HepG2 (cell line): Measurements from ENCODE around the gene MT1F. TPM values are rescaled to one million over a fixed set of nuclear protein-coding genes. Genes with fewer than 3 reads are reported as not detected.

ENCODE experiments used
- ATM ChIP-seq: fragments of 450-650 bp; IDR thresholded peaks from 2 replicates; pipeline ENCODE4 v1.7.1; 2017; ENCODE audit warnings: mild to moderate bottlenecking, borderline replicate concordance
- CBX2 ChIP-seq, 2 experiments: fragments of 200-600 bp in 1 of 2; sonication (generic); formaldehyde crosslinking in 1 of 2; IDR thresholded peaks; 2 replicates each; pipeline versions ENCODE4 v1.7.0 to v1.8.1; 2018 to 2022; ENCODE audit warnings: low read depth in 2 of 2, low read length in 1 of 2, mild to moderate bottlenecking in 1 of 2, missing genetic modification reagents in 1 of 2
- ETV5 ChIP-seq: IDR thresholded peaks from 2 replicates; pipeline ENCODE4 v1.6.1; 2018; ENCODE audit warnings: missing biosample characterization, missing genetic modification reagents, inconsistent platforms, borderline replicate concordance
- FOSL2 ChIP-seq: sonication (generic); formaldehyde crosslinking; IDR thresholded peaks from 2 replicates; pipeline ENCODE4 v1.4.0; 2020; ENCODE audit warnings: missing genetic modification reagents
- KDM6A ChIP-seq: IDR thresholded peaks from 2 replicates; pipeline ENCODE4 v1.6.1; 2016; ENCODE audit warnings: low read depth
- MEIS1 ChIP-seq: sonication (generic); formaldehyde crosslinking; IDR thresholded peaks from 2 replicates; pipeline ENCODE4 v1.9.0; 2021; ENCODE audit warnings: mild to moderate bottlenecking, missing genetic modification reagents, moderate library complexity, borderline replicate concordance
- POLR2AphosphoS5 ChIP-seq: IDR thresholded peaks from 2 replicates; pipeline ENCODE4 v1.6.1; 2012; ENCODE audit warnings: low read depth, low read length
- RORA ChIP-seq: sonication (generic); formaldehyde crosslinking; IDR thresholded peaks from 2 replicates; pipeline ENCODE4 v1.5.0; 2020; ENCODE audit warnings: mild to moderate bottlenecking, missing genetic modification reagents, moderate library complexity
- SAP130 ChIP-seq: IDR thresholded peaks from 2 replicates; pipeline ENCODE4 v1.6.1; 2016; ENCODE audit warnings: low read depth
- SIN3B ChIP-seq: fragments of 150-350 bp; IDR thresholded peaks from 2 replicates; pipeline ENCODE4 v1.6.1; 2014; ENCODE audit warnings: low read length
- U2AF1 ChIP-seq: fragments of 200-400 bp; formaldehyde crosslinking; optimal IDR thresholded peaks from 2 replicates; pipeline ENCODE3; 2017; ENCODE audit warnings: mild to moderate bottlenecking, low read depth, low read length
- polyA plus RNA-seq, 8 experiments: library from polyadenylated mRNA; depleted of rRNA in 3 of 8; stranded (reverse) in 7 of 8; unstranded in 1 of 8; fragments of >200 nt; fragmentation: Illumina TruSeq in 4 of 8; extraction: Trizol in 4 of 8; gene quantifications; 2 replicates each; pipeline versions ENCODE4 v1.2.1 to v1.2.3, GENCODE V29; 2011 to 2016; ENCODE audit warnings: low read depth in 4 of 8, missing spikeins in 1 of 8, mixed read lengths in 1 of 8; ENCODE audit not compliant: insufficient read depth in 1 of 8
- total RNA-seq, 5 experiments: library from RNA; depleted of rRNA; stranded (reverse); fragments of >200 nt; fragmentation: Illumina TruSeq; extraction: Trizol; gene quantifications; 2 replicates each; pipeline ENCODE4 v1.2.3, GENCODE V29; 2016; ENCODE audit warnings: low read depth in 1 of 5
- TF ChIP-seq, protein P1 (sequence below): sonication (generic); formaldehyde crosslinking; IDR thresholded peaks from 2 replicates; pipeline ENCODE4 v1.5.1; 2020; ENCODE audit warnings: mild to moderate bottlenecking, missing genetic modification reagents
- TF ChIP-seq, protein P2 (sequence below): sonication (generic); formaldehyde crosslinking; IDR thresholded peaks from 2 replicates; pipeline ENCODE4 v1.4.0; 2020; ENCODE audit warnings: missing genetic modification reagents
- TF ChIP-seq, protein P3 (sequence below): sonication (generic); formaldehyde crosslinking; IDR thresholded peaks from 2 replicates; pipeline ENCODE4 v1.4.0; 2020; ENCODE audit warnings: mild to moderate bottlenecking, missing genetic modification reagents
- TF ChIP-seq, protein P4 (sequence below): sonication (generic); formaldehyde crosslinking; IDR thresholded peaks from 2 replicates; pipeline ENCODE4 v1.4.0; 2020; ENCODE audit warnings: missing genetic modification reagents

MT1F gene
- total and polyA plus RNA-seq, 2 of the 13 experiments (the other 11 are each of a cell fraction or from before 2014, with no cell fraction given), result 1.9 to 169 TPM

DNA sequence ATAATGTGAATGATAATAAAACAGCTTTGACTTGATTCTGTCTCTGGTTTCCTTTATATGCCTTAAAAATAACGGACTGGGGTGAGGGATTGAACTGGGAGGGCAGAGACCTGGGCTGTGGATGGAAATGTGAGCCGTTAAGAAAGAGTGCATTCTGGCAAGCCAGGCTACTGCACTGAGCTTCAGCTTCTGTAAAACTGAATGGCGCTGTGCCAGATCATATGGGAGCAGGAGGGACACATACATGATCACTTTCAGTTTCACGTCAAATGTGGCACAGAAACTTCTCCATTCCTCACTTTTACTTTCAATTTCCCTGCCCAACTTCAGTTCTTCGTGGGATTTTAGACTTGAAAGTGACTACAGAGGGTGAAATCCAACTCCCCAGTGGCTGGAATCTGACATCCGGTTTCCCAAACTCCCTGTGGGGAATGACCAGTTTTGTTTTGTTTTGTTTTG, 48.3 kb upstream of the MT1F start (continued):
- TF ChIP-seq, protein P1, sequence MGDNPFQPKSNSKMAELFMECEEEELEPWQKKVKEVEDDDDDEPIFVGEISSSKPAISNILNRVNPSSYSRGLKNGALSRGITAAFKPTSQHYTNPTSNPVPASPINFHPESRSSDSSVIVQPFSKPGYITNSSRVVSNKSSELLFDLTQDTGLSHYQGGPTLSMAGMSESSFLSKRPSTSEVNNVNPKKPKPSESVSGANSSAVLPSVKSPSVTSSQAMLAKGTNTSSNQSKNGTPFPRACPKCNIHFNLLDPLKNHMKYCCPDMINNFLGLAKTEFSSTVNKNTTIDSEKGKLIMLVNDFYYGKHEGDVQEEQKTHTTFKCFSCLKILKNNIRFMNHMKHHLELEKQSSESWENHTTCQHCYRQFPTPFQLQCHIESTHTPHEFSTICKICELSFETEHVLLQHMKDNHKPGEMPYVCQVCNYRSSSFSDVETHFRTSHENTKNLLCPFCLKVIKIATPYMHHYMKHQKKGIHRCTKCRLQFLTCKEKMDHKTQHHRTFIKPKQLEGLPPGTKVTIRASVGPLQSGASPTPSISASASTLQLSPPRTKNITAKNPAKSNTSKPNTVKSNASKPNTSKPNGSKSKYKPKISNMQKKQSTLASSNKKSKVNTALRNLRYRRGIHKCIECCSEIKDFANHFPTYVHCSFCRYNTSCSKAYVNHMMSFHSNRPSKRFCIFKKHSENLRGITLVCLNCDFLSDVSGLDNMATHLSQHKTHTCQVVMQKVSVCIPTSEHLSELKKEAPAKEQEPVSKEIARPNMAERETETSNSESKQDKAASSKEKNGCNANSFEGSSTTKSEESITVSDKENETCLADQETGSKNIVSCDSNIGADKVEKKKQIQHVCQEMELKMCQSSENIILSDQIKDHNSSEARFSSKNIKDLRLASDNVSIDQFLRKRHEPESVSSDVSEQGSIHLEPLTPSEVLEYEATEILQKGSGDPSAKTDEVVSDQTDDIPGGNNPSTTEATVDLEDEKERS (CRISPR knock-in tag), result no peak
- TF ChIP-seq, protein P2, sequence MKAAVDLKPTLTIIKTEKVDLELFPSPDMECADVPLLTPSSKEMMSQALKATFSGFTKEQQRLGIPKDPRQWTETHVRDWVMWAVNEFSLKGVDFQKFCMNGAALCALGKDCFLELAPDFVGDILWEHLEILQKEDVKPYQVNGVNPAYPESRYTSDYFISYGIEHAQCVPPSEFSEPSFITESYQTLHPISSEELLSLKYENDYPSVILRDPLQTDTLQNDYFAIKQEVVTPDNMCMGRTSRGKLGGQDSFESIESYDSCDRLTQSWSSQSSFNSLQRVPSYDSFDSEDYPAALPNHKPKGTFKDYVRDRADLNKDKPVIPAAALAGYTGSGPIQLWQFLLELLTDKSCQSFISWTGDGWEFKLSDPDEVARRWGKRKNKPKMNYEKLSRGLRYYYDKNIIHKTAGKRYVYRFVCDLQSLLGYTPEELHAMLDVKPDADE (CRISPR knock-in tag), result no peak
- TF ChIP-seq RORA (CRISPR knock-in tag) (no peak), ATM (no peak), POLR2AphosphoS5 (0 out of 2 replicates have a peak, but pooled peaks have one; percentile 16), U2AF1 (no peak), FOSL2 (peak; percentile 9; the same call in 1 of the 2 replicates), CBX2 (IDR thresholded peaks at IDR 0.05; ENCODE audit: low read depth, low read length) (no peak), CBX2 (CRISPR knock-in tag; IDR thresholded peaks at IDR 0.05; ENCODE audit: low read depth) (0 out of 2 replicates have a peak, but pooled peaks have one; percentile 38), SIN3B (no peak), ETV5 (CRISPR knock-in tag) (peak; percentile 61; the same call in 1 of the 2 replicates), KDM6A (no peak), MEIS1 (CRISPR knock-in tag) (0 out of 2 replicates have a peak, but pooled peaks have one; percentile 13), SAP130 (peak; percentile 52)
- TF ChIP-seq, protein P3, sequence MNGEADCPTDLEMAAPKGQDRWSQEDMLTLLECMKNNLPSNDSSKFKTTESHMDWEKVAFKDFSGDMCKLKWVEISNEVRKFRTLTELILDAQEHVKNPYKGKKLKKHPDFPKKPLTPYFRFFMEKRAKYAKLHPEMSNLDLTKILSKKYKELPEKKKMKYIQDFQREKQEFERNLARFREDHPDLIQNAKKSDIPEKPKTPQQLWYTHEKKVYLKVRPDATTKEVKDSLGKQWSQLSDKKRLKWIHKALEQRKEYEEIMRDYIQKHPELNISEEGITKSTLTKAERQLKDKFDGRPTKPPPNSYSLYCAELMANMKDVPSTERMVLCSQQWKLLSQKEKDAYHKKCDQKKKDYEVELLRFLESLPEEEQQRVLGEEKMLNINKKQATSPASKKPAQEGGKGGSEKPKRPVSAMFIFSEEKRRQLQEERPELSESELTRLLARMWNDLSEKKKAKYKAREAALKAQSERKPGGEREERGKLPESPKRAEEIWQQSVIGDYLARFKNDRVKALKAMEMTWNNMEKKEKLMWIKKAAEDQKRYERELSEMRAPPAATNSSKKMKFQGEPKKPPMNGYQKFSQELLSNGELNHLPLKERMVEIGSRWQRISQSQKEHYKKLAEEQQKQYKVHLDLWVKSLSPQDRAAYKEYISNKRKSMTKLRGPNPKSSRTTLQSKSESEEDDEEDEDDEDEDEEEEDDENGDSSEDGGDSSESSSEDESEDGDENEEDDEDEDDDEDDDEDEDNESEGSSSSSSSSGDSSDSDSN (CRISPR knock-in tag), result 0 out of 2 replicates have a peak, but pooled peaks have one; percentile 26
- TF ChIP-seq, protein P4, sequence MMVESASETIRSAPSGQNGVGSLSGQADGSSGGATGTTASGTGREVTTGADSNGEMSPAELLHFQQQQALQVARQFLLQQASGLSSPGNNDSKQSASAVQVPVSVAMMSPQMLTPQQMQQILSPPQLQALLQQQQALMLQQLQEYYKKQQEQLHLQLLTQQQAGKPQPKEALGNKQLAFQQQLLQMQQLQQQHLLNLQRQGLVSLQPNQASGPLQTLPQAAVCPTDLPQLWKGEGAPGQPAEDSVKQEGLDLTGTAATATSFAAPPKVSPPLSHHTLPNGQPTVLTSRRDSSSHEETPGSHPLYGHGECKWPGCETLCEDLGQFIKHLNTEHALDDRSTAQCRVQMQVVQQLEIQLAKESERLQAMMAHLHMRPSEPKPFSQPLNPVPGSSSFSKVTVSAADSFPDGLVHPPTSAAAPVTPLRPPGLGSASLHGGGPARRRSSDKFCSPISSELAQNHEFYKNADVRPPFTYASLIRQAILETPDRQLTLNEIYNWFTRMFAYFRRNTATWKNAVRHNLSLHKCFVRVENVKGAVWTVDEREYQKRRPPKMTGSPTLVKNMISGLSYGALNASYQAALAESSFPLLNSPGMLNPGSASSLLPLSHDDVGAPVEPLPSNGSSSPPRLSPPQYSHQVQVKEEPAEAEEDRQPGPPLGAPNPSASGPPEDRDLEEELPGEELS (CRISPR knock-in tag), result 0 out of 2 replicates have a peak, but pooled peaks have one; percentile 23
